WTC11 (cell line): ENCODE results near the gene ETS1. TPM values are rescaled to one million over a fixed set of nuclear protein-coding genes. Genes with fewer than 3 reads are reported as not detected.

Experiments used
- ATAC-seq: fragments of 200-7000 bp; cut with Tn5 transposase; 2 replicates; pipeline ENCODE4 v1.10.0; 2021; ENCODE audit warnings: mild to moderate bottlenecking, moderate library complexity
- CTCF ChIA-PET: fragments of 300-600 bp; sonication (Branson Sonifier 250); formaldehyde crosslinking; loops from one replicate; lab custom pipeline; 2021; ENCODE audit warnings: antibody characterized with exemption; lab: Charles Lee
- POLR2A ChIA-PET: fragments of 350-600 bp; sonication (Branson Sonifier 250); formaldehyde crosslinking; loops from one replicate; lab custom pipeline; 2021; ENCODE audit warnings: antibody characterized with exemption; lab: Charles Lee
- DNase-seq: peaks from one replicate; pipeline ENCODE4 v3.0.0; 2021; ENCODE audit warnings: low spot score
- H3K27ac Mint-ChIP-seq: 2 replicates; pipeline ENCODE4 v1.8.0; 2021; ENCODE audit warnings: mixed read lengths
- H3K27me3 Mint-ChIP-seq: 2 replicates; pipeline ENCODE4 v1.8.0; 2021; ENCODE audit warnings: low read depth, mild to moderate bottlenecking, moderate library complexity, mixed read lengths
- H3K36me3 Mint-ChIP-seq: 2 replicates; pipeline ENCODE4 v1.8.0; 2021; ENCODE audit warnings: mixed read lengths
- H3K4me1 Mint-ChIP-seq: 2 replicates; pipeline ENCODE4 v1.8.0; 2022; ENCODE audit warnings: mixed read lengths
- H3K4me3 Mint-ChIP-seq: 2 replicates; pipeline ENCODE4 v1.8.0; 2021; ENCODE audit warnings: mild to moderate bottlenecking, moderate library complexity, mixed read lengths
- H3K9me3 Mint-ChIP-seq: 2 replicates; pipeline ENCODE4 v1.8.0; 2021; ENCODE audit warnings: mixed read lengths
- ELF4 ChIP-seq: sonication (generic); formaldehyde crosslinking; IDR thresholded peaks from 2 replicates; pipeline ENCODE4 v1.8.1; 2022; ENCODE audit warnings: low read depth, mild to moderate bottlenecking, moderate library complexity, missing genetic modification reagents
- EMX1 ChIP-seq: fragments of 250-450 bp; sonication (Bioruptor Pico); IDR thresholded peaks from 2 replicates; pipeline ENCODE4 v1.8.0; 2021; ENCODE audit warnings: mild to moderate bottlenecking
- FOXJ3 ChIP-seq: sonication (generic); formaldehyde crosslinking; IDR thresholded peaks from 2 replicates; pipeline ENCODE4 v1.9.0; 2021; ENCODE audit warnings: missing genetic modification reagents, mild to moderate bottlenecking, borderline replicate concordance
- FOXK1 ChIP-seq: sonication (generic); formaldehyde crosslinking; IDR thresholded peaks from 2 replicates; pipeline ENCODE4 v1.8.0; 2022; ENCODE audit warnings: mild to moderate bottlenecking, moderate library complexity, missing genetic modification reagents
- GABPB1 ChIP-seq: sonication (generic); formaldehyde crosslinking; IDR thresholded peaks from 2 replicates; pipeline ENCODE4 v1.8.1; 2023; ENCODE audit warnings: mild to moderate bottlenecking, missing genetic modification reagents
- GTF2I ChIP-seq: fragments of 250-450 bp; sonication (Bioruptor Pico); conservative IDR thresholded peaks from 2 replicates; pipeline ENCODE4 v1.4.0; 2021; ENCODE audit warnings: mild to moderate bottlenecking
- IRF2 ChIP-seq: sonication (generic); formaldehyde crosslinking; IDR thresholded peaks from 2 replicates; pipeline ENCODE4 v1.8.0; 2022; ENCODE audit warnings: low read depth, missing genetic modification reagents, borderline replicate concordance
- SMAD4 ChIP-seq: sonication (generic); formaldehyde crosslinking; IDR thresholded peaks from 2 replicates; pipeline ENCODE4 v1.8.0; 2022; ENCODE audit warnings: mild to moderate bottlenecking, missing genetic modification reagents
- SP1 ChIP-seq: sonication (generic); formaldehyde crosslinking; conservative IDR thresholded peaks from 2 replicates; pipeline ENCODE4 v1.8.1; 2022; ENCODE audit warnings: missing genetic modification reagents
- ZNF138 ChIP-seq: sonication (generic); formaldehyde crosslinking; conservative IDR thresholded peaks from 2 replicates; pipeline ENCODE4 v1.8.1; 2022; ENCODE audit warnings: mild to moderate bottlenecking, moderate library complexity, missing genetic modification reagents
- total RNA-seq: library from RNA; stranded (reverse); gene quantifications from 3 replicates; pipeline ENCODE4 v1.2.3, GENCODE V29; 2021
- TF ChIP-seq, protein P1 (sequence below): fragments of 250-450 bp; sonication (Bioruptor Pico); IDR thresholded peaks from 2 replicates; pipeline ENCODE4 v1.8.0; 2021; ENCODE audit warnings: mild to moderate bottlenecking
- TF ChIP-seq, protein P2 (sequence below): sonication (generic); formaldehyde crosslinking; IDR thresholded peaks from 2 replicates; pipeline ENCODE4 v1.8.1; 2022; ENCODE audit warnings: mild to moderate bottlenecking, missing genetic modification reagents, moderate library complexity, borderline replicate concordance
- TF ChIP-seq, protein P3 (sequence below): sonication (generic); formaldehyde crosslinking; IDR thresholded peaks from 2 replicates; pipeline ENCODE4 v1.8.1; 2022; ENCODE audit warnings: low read depth, missing genetic modification reagents, borderline replicate concordance
- TF ChIP-seq, protein P4 (sequence below): sonication (generic); formaldehyde crosslinking; conservative IDR thresholded peaks from 2 replicates; pipeline ENCODE4 v1.8.1; 2023; ENCODE audit warnings: mild to moderate bottlenecking, low read depth, missing genetic modification reagents, moderate library complexity
- TF ChIP-seq, protein P5 (sequence below): fragments of 250-450 bp; sonication (Bioruptor Pico); IDR thresholded peaks from 2 replicates; pipeline ENCODE4 v1.9.0; 2021; ENCODE audit warnings: moderate library complexity, mild to moderate bottlenecking, inconsistent platforms, borderline replicate concordance
- TF ChIP-seq, protein P6 (sequence below): sonication (generic); formaldehyde crosslinking; IDR thresholded peaks from 2 replicates; pipeline ENCODE4 v1.8.0; 2022; ENCODE audit warnings: mild to moderate bottlenecking, missing genetic modification reagents
- TF ChIP-seq, protein P7 (sequence below): sonication (generic); formaldehyde crosslinking; IDR thresholded peaks from 2 replicates; pipeline ENCODE4 v1.8.0; 2023; ENCODE audit warnings: mild to moderate bottlenecking, missing genetic modification reagents
- TF ChIP-seq, protein P8 (sequence below): fragments of 250-450 bp; sonication (Bioruptor Pico); IDR thresholded peaks from 2 replicates; pipeline ENCODE4 v1.9.0; 2021; ENCODE audit warnings: mild to moderate bottlenecking, borderline replicate concordance

ETS1 gene
- total RNA-seq, 1 experiment from 2014 or later = 33.1 TPM

DNA sequence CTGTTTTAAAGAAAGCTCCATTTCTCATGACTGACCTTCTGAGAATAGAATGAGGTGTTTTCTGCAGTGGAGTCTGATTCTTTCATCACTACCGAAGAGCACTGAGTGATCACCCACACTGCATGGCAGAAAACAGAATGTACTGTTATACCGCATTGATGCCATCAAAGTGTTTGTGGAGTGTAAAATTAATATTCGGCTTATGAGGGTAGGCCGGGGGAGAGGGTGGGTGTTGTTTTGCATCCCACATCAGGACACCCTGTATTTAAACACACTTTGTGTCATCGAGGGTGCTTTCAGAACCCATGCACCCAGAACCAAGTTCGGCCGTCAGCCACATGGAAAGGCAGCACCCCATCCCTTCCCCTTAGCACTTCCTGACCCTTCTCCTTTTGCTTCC lies 41.3 kb upstream of the ETS1 start:
- no peak overlapping the region for H3K4me3 Mint-ChIP-seq
- H3K4me1 Mint-ChIP-seq = peaks cover 46% of the 10 kb centered on the region
- CTCF ChIA-PET = interaction anchor here (0.6 to 4.5 kb wide), 8 partner anchors 19 to 456 kb away, joined by 3 to 49 read pairs (median 6); no protein-coding TSS in a partner anchor
- no peaks in the 10 kb centered on the region for H3K9me3 Mint-ChIP-seq
- DNase-seq = no peak
- TF ChIP-seq, protein P1, sequence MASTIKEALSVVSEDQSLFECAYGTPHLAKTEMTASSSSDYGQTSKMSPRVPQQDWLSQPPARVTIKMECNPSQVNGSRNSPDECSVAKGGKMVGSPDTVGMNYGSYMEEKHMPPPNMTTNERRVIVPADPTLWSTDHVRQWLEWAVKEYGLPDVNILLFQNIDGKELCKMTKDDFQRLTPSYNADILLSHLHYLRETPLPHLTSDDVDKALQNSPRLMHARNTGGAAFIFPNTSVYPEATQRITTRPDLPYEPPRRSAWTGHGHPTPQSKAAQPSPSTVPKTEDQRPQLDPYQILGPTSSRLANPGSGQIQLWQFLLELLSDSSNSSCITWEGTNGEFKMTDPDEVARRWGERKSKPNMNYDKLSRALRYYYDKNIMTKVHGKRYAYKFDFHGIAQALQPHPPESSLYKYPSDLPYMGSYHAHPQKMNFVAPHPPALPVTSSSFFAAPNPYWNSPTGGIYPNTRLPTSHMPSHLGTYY (CRISPR knock-in tag) = no peak
- TF ChIP-seq GABPB1 (CRISPR knock-in tag) (no peak), GTF2I (CRISPR knock-in tag) (no peak), ZNF138 (CRISPR knock-in tag) (no peak), FOXJ3 (CRISPR knock-in tag) (no peak), SP1 (CRISPR knock-in tag) (no peak), ELF4 (CRISPR knock-in tag) (no peak), FOXK1 (CRISPR knock-in tag) (no peak), IRF2 (CRISPR knock-in tag) (no peak), EMX1 (CRISPR knock-in tag) (no peak), SMAD4 (CRISPR knock-in tag) (no peak)
- TF ChIP-seq, protein P2, sequence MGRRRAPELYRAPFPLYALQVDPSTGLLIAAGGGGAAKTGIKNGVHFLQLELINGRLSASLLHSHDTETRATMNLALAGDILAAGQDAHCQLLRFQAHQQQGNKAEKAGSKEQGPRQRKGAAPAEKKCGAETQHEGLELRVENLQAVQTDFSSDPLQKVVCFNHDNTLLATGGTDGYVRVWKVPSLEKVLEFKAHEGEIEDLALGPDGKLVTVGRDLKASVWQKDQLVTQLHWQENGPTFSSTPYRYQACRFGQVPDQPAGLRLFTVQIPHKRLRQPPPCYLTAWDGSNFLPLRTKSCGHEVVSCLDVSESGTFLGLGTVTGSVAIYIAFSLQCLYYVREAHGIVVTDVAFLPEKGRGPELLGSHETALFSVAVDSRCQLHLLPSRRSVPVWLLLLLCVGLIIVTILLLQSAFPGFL (CRISPR knock-in tag) = no peak
- TF ChIP-seq, protein P3, sequence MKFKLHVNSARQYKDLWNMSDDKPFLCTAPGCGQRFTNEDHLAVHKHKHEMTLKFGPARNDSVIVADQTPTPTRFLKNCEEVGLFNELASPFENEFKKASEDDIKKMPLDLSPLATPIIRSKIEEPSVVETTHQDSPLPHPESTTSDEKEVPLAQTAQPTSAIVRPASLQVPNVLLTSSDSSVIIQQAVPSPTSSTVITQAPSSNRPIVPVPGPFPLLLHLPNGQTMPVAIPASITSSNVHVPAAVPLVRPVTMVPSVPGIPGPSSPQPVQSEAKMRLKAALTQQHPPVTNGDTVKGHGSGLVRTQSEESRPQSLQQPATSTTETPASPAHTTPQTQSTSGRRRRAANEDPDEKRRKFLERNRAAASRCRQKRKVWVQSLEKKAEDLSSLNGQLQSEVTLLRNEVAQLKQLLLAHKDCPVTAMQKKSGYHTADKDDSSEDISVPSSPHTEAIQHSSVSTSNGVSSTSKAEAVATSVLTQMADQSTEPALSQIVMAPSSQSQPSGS (CRISPR knock-in tag) = no peak
- TF ChIP-seq, protein P4, sequence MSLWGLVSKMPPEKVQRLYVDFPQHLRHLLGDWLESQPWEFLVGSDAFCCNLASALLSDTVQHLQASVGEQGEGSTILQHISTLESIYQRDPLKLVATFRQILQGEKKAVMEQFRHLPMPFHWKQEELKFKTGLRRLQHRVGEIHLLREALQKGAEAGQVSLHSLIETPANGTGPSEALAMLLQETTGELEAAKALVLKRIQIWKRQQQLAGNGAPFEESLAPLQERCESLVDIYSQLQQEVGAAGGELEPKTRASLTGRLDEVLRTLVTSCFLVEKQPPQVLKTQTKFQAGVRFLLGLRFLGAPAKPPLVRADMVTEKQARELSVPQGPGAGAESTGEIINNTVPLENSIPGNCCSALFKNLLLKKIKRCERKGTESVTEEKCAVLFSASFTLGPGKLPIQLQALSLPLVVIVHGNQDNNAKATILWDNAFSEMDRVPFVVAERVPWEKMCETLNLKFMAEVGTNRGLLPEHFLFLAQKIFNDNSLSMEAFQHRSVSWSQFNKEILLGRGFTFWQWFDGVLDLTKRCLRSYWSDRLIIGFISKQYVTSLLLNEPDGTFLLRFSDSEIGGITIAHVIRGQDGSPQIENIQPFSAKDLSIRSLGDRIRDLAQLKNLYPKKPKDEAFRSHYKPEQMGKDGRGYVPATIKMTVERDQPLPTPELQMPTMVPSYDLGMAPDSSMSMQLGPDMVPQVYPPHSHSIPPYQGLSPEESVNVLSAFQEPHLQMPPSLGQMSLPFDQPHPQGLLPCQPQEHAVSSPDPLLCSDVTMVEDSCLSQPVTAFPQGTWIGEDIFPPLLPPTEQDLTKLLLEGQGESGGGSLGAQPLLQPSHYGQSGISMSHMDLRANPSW (CRISPR knock-in tag) = no peak
- TF ChIP-seq, protein P5, sequence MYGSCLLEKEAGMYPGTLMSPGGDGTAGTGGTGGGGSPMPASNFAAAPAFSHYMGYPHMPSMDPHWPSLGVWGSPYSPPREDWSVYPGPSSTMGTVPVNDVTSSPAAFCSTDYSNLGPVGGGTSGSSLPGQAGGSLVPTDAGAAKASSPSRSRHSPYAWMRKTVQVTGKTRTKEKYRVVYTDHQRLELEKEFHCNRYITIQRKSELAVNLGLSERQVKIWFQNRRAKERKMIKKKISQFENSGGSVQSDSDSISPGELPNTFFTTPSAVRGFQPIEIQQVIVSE = no peak
- TF ChIP-seq, protein P6, sequence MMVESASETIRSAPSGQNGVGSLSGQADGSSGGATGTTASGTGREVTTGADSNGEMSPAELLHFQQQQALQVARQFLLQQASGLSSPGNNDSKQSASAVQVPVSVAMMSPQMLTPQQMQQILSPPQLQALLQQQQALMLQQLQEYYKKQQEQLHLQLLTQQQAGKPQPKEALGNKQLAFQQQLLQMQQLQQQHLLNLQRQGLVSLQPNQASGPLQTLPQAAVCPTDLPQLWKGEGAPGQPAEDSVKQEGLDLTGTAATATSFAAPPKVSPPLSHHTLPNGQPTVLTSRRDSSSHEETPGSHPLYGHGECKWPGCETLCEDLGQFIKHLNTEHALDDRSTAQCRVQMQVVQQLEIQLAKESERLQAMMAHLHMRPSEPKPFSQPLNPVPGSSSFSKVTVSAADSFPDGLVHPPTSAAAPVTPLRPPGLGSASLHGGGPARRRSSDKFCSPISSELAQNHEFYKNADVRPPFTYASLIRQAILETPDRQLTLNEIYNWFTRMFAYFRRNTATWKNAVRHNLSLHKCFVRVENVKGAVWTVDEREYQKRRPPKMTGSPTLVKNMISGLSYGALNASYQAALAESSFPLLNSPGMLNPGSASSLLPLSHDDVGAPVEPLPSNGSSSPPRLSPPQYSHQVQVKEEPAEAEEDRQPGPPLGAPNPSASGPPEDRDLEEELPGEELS (CRISPR knock-in tag) = no peak
- TF ChIP-seq, protein P7, sequence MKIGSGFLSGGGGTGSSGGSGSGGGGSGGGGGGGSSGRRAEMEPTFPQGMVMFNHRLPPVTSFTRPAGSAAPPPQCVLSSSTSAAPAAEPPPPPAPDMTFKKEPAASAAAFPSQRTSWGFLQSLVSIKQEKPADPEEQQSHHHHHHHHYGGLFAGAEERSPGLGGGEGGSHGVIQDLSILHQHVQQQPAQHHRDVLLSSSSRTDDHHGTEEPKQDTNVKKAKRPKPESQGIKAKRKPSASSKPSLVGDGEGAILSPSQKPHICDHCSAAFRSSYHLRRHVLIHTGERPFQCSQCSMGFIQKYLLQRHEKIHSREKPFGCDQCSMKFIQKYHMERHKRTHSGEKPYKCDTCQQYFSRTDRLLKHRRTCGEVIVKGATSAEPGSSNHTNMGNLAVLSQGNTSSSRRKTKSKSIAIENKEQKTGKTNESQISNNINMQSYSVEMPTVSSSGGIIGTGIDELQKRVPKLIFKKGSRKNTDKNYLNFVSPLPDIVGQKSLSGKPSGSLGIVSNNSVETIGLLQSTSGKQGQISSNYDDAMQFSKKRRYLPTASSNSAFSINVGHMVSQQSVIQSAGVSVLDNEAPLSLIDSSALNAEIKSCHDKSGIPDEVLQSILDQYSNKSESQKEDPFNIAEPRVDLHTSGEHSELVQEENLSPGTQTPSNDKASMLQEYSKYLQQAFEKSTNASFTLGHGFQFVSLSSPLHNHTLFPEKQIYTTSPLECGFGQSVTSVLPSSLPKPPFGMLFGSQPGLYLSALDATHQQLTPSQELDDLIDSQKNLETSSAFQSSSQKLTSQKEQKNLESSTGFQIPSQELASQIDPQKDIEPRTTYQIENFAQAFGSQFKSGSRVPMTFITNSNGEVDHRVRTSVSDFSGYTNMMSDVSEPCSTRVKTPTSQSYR (CRISPR knock-in tag) = no peak
- TF ChIP-seq, protein P8, sequence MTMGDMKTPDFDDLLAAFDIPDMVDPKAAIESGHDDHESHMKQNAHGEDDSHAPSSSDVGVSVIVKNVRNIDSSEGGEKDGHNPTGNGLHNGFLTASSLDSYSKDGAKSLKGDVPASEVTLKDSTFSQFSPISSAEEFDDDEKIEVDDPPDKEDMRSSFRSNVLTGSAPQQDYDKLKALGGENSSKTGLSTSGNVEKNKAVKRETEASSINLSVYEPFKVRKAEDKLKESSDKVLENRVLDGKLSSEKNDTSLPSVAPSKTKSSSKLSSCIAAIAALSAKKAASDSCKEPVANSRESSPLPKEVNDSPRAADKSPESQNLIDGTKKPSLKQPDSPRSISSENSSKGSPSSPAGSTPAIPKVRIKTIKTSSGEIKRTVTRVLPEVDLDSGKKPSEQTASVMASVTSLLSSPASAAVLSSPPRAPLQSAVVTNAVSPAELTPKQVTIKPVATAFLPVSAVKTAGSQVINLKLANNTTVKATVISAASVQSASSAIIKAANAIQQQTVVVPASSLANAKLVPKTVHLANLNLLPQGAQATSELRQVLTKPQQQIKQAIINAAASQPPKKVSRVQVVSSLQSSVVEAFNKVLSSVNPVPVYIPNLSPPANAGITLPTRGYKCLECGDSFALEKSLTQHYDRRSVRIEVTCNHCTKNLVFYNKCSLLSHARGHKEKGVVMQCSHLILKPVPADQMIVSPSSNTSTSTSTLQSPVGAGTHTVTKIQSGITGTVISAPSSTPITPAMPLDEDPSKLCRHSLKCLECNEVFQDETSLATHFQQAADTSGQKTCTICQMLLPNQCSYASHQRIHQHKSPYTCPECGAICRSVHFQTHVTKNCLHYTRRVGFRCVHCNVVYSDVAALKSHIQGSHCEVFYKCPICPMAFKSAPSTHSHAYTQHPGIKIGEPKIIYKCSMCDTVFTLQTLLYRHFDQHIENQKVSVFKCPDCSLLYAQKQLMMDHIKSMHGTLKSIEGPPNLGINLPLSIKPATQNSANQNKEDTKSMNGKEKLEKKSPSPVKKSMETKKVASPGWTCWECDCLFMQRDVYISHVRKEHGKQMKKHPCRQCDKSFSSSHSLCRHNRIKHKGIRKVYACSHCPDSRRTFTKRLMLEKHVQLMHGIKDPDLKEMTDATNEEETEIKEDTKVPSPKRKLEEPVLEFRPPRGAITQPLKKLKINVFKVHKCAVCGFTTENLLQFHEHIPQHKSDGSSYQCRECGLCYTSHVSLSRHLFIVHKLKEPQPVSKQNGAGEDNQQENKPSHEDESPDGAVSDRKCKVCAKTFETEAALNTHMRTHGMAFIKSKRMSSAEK (CRISPR knock-in tag) = no peak
- TF ChIP-seq, all 79 proteins: peak for 0
- H3K27me3 Mint-ChIP-seq = no peaks in the 10 kb centered on the region; the same call in 1 of the 2 replicates
- no peak for ATAC-seq
- H3K27ac Mint-ChIP-seq = no peak overlapping the region
- POLR2A ChIA-PET = no interaction called here
- no peaks in the 10 kb centered on the region for H3K36me3 Mint-ChIP-seq
